ENCODE results near the gene TOMM70.

- TF ChIP-seq POLR2A (IDR thresholded peaks at IDR 0.05; ENCODE audit: low read depth, low read length) (no peak), CTCF (IDR thresholded peaks at IDR 0.05; ENCODE audit: extremely low read depth in 1 of 2, insufficient read depth in 1 of 2, low read depth in 1 of 2, low read length in 2 of 2) (no peak), MAX (IDR thresholded peaks at IDR 0.05; ENCODE audit: insufficient read depth, insufficient read length) (no peak), MYC (IDR thresholded peaks at IDR 0.05; ENCODE audit: low read depth, low read length) (no peak), JUN (IDR thresholded peaks at IDR 0.05; ENCODE audit: borderline replicate concordance, insufficient read depth, insufficient read length, low read depth) (no peak), POLR2AphosphoS5 (IDR thresholded peaks at IDR 0.05; ENCODE audit: insufficient read depth, low read depth, low read length) (no peak), EZH2 (IDR thresholded peaks at IDR 0.05; ENCODE audit: borderline replicate concordance, low read depth, low read length, severe bottlenecking) (no peak), FOS (IDR thresholded peaks at IDR 0.05; ENCODE audit: borderline replicate concordance, insufficient read depth, low read length) (no peak)
These were observed 37.7 kb upstream of the TOMM70 start for GRCh38 chr3:100438623-100438974.

Data from endothelial cell of umbilical vein (primary cell).